HCT116 (cell line): ENCODE results near the gene FNIP2.

Experiments
- CBX3 ChIP-seq: IDR thresholded peaks from 2 replicates; pipeline ENCODE4 v1.6.1; 2012; ENCODE audit warnings: low read depth
- EZH2 ChIP-seq: fragments of 200-600 bp; sonication (generic); IDR thresholded peaks from 2 replicates; pipeline ENCODE4 v1.6.1; 2017; ENCODE audit warnings: antibody characterized with exemption, mixed run types
- FOSL1 ChIP-seq: IDR thresholded peaks from 2 replicates; pipeline ENCODE4 v1.6.1; 2012; ENCODE audit warnings: low read depth
- POLR2A ChIP-seq: IDR thresholded peaks from 2 replicates; pipeline ENCODE4 v1.7.0; 2011; ENCODE audit warnings: borderline replicate concordance; ENCODE audit not compliant: insufficient read depth, insufficient read length; ENCODE audit errors: extremely low read depth
- POLR2AphosphoS5 ChIP-seq: IDR thresholded peaks from 2 replicates; pipeline ENCODE4 v1.6.1; 2011; ENCODE audit warnings: mild to moderate bottlenecking, low read depth, low read length, moderate library complexity
- RAD21 ChIP-seq: IDR thresholded peaks from 2 replicates; pipeline ENCODE4 v1.6.1; 2012; ENCODE audit warnings: low read depth, mild to moderate bottlenecking
- SIN3A ChIP-seq: IDR thresholded peaks from 2 replicates; pipeline ENCODE4 v1.6.1; 2012; ENCODE audit warnings: low read depth
- SP1 ChIP-seq: IDR thresholded peaks from 2 replicates; pipeline ENCODE4 v1.6.1; 2012; ENCODE audit warnings: low read depth
- YY1 ChIP-seq: IDR thresholded peaks from 2 replicates; pipeline ENCODE4 v1.6.1; 2011; ENCODE audit warnings: low read length, low read depth, moderate library complexity, mild to moderate bottlenecking; ENCODE audit not compliant: insufficient replicate concordance; ENCODE audit errors: extremely low read depth
- ZNF274 ChIP-seq: fragments of 200-500 bp; sonication (Bioruptor generic); IDR thresholded peaks from 2 replicates; pipeline ENCODE4 v1.6.1; 2014; ENCODE audit warnings: mild to moderate bottlenecking, low read depth, low read length, inconsistent platforms
- TF ChIP-seq, protein P1 (sequence below), 3 experiments: fragments of 200-600 bp in 1 of 3; sonication (generic) in 1 of 3; IDR thresholded peaks in 2 of 3; conservative IDR thresholded peaks in 1 of 3; 2 replicates each; pipeline ENCODE4 v1.5.1; 2012 to 2017; ENCODE audit warnings: low read depth in 2 of 3, low read length in 2 of 3, antibody characterized with exemption in 1 of 3, borderline replicate concordance in 1 of 3, control low read depth in 1 of 3, mild to moderate bottlenecking in 1 of 3, mixed read lengths in 1 of 3, mixed run types in 1 of 3, moderate library complexity in 1 of 3; ENCODE audit not compliant: insufficient read depth in 1 of 3
- TF ChIP-seq, protein P2 (sequence below): IDR thresholded peaks from 2 replicates; pipeline ENCODE4 v1.6.1; 2012
- TF ChIP-seq, protein P3 (sequence below): IDR thresholded peaks from 2 replicates; pipeline ENCODE4 v1.6.1; 2011; ENCODE audit warnings: mild to moderate bottlenecking, low read length, moderate library complexity; ENCODE audit not compliant: insufficient replicate concordance; ENCODE audit errors: extremely low read depth

- TF ChIP-seq, protein P1, sequence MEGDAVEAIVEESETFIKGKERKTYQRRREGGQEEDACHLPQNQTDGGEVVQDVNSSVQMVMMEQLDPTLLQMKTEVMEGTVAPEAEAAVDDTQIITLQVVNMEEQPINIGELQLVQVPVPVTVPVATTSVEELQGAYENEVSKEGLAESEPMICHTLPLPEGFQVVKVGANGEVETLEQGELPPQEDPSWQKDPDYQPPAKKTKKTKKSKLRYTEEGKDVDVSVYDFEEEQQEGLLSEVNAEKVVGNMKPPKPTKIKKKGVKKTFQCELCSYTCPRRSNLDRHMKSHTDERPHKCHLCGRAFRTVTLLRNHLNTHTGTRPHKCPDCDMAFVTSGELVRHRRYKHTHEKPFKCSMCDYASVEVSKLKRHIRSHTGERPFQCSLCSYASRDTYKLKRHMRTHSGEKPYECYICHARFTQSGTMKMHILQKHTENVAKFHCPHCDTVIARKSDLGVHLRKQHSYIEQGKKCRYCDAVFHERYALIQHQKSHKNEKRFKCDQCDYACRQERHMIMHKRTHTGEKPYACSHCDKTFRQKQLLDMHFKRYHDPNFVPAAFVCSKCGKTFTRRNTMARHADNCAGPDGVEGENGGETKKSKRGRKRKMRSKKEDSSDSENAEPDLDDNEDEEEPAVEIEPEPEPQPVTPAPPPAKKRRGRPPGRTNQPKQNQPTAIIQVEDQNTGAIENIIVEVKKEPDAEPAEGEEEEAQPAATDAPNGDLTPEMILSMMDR (IDR thresholded peaks at IDR 0.05 in 2 of 3, conservative IDR thresholded peaks at IDR 0.05 in 1 of 3; ENCODE audit: borderline replicate concordance in 1 of 3, insufficient read depth in 1 of 3, low read depth in 2 of 3, low read length in 2 of 3): no peak
- TF ChIP-seq EZH2 (no peak), RAD21 (no peak), YY1 (no peak), POLR2A (no peak), FOSL1 (no peak), SIN3A (no peak), POLR2AphosphoS5 (no peak), ZNF274 (no peak), SP1 (no peak), CBX3 (no peak)
- TF ChIP-seq, protein P2, sequence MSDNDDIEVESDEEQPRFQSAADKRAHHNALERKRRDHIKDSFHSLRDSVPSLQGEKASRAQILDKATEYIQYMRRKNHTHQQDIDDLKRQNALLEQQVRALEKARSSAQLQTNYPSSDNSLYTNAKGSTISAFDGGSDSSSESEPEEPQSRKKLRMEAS: no peak
- TF ChIP-seq, protein P3, sequence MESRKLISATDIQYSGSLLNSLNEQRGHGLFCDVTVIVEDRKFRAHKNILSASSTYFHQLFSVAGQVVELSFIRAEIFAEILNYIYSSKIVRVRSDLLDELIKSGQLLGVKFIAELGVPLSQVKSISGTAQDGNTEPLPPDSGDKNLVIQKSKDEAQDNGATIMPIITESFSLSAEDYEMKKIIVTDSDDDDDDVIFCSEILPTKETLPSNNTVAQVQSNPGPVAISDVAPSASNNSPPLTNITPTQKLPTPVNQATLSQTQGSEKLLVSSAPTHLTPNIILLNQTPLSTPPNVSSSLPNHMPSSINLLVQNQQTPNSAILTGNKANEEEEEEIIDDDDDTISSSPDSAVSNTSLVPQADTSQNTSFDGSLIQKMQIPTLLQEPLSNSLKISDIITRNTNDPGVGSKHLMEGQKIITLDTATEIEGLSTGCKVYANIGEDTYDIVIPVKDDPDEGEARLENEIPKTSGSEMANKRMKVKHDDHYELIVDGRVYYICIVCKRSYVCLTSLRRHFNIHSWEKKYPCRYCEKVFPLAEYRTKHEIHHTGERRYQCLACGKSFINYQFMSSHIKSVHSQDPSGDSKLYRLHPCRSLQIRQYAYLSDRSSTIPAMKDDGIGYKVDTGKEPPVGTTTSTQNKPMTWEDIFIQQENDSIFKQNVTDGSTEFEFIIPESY: no peak
Measured at GRCh38 chr4:158948071-158948470, 179.2 kb downstream of the FNIP2 start.
